GM12892 (cell line): Measurements from ENCODE around the gene CPAMD8.
A peak's percentile ranks its signal among the peaks of the same experiment; 100 is the strongest.

Source experiments
- DNase-seq: peaks from one replicate; pipeline ENCODE4 v3.0.0; 2011; ENCODE audit not compliant: insufficient read length
- FAIRE-seq: peaks from 2 replicates; lab custom pipeline; 2011; peaks lifted over from hg19 to GRCh38; lab: Jason Lieb, UNC
- POLR2A ChIP-seq: IDR thresholded peaks from 2 replicates; pipeline ENCODE4 v1.6.1; 2011; ENCODE audit warnings: low read depth, low read length, control low read depth
- POLR2AphosphoS5 ChIP-seq: IDR thresholded peaks from 2 replicates; pipeline ENCODE4 v1.6.1; 2011; ENCODE audit warnings: low read depth, low read length, control low read depth
- TAF1 ChIP-seq: IDR thresholded peaks from 2 replicates; pipeline ENCODE4 v1.6.1; 2011; ENCODE audit warnings: low read depth, mild to moderate bottlenecking, control low read depth, low read length, borderline replicate concordance

CPAMD8 gene

GRCh38 chr19:16892436-16892835, 134.2 kb downstream of the CPAMD8 start:
- no peak for DNase-seq
- TF ChIP-seq POLR2A: no peak
- TF ChIP-seq TAF1: no peak
- no peak for TF ChIP-seq POLR2AphosphoS5
- FAIRE-seq: no peak

DNA sequence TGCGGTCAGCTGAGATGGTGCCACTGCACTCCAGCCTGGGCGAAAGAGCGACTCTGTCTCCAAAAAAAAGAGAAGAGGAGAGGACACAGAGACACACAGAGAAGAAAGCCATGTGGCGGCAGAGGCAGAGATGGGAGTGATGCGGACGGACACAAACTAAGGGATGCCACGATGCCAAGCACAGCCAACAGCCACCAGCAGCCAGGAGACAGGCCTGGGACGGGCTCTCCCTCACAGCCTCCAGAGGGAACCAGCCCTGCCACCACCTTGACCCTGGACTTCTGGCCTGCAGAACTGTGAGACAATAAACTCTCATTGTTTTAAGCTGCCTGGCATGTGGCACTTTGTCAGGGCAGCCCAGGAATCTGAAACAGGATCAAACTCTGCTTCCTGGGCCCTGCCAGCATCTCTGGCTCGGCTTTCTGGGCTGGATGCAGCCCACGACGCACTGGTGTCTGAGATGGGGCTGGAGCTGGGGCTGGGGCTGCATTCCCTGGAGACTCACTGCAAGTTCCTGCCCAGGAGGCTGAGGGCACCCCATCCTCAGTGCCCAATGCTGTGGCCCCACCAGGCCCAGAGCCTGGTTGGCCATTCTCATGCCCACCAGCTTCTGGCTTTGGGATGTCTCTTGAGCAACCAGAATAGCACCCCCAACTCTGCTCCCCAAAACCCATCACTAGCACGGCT, 134.8 kb downstream of the CPAMD8 start:
- FAIRE-seq: no peak
- TF ChIP-seq POLR2A (no peak), POLR2AphosphoS5 (no peak), TAF1 (no peak)
- no peak for DNase-seq

GRCh38 chr19:16890461-16891184, 136.0 kb downstream of the CPAMD8 start:
- DNase-seq (no peak), FAIRE-seq (no peak)
- no peak for TF ChIP-seq POLR2A
- no peak for TF ChIP-seq POLR2AphosphoS5
- TF ChIP-seq TAF1: no peak

DNA sequence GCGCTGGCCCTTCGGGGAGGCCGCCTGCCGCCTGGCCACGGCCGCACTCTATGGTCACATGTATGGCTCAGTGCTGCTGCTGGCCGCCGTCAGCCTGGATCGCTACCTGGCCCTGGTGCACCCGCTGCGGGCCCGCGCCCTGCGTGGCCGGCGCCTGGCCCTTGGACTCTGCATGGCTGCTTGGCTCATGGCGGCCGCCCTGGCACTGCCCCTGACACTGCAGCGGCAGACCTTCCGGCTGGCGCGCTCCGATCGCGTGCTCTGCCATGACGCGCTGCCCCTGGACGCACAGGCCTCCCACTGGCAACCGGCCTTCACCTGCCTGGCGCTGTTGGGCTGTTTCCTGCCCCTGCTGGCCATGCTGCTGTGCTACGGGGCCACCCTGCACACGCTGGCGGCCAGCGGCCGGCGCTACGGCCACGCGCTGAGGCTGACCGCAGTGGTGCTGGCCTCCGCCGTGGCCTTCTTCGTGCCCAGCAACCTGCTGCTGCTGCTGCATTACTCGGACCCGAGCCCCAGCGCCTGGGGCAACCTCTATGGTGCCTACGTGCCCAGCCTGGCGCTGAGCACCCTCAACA, 136.6 kb downstream of the CPAMD8 start:
- DNase-seq: no peak
- TF ChIP-seq POLR2AphosphoS5: no peak
- no peak for TF ChIP-seq POLR2A
- TF ChIP-seq TAF1: no peak
- FAIRE-seq: no peak

DNA sequence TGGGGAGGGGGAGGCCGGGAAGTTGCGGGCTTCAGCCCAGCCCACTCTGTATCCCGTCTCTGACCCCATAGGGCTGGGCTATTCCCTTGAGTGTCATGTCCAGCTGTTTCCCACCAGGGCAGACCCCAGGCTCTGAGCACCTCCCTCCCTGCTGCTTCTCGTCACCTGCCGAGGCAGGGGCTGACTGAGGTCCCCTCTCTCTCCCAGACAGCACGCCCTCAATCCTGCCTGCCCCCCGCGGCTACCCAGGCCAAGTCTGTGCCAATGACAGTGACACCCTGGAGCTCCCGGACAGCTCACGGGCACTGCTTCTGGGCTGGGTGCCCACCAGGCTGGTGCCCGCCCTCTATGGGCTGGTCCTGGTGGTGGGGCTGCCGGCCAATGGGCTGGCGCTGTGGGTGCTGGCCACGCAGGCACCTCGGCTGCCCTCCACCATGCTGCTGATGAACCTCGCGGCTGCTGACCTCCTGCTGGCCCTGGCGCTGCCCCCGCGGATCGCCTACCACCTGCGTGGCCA, 137.2 kb downstream of the CPAMD8 start:
- DNase-seq: no peak
- TF ChIP-seq POLR2AphosphoS5 (no peak), TAF1 (no peak), POLR2A (no peak)
- no peak for FAIRE-seq

DNA sequence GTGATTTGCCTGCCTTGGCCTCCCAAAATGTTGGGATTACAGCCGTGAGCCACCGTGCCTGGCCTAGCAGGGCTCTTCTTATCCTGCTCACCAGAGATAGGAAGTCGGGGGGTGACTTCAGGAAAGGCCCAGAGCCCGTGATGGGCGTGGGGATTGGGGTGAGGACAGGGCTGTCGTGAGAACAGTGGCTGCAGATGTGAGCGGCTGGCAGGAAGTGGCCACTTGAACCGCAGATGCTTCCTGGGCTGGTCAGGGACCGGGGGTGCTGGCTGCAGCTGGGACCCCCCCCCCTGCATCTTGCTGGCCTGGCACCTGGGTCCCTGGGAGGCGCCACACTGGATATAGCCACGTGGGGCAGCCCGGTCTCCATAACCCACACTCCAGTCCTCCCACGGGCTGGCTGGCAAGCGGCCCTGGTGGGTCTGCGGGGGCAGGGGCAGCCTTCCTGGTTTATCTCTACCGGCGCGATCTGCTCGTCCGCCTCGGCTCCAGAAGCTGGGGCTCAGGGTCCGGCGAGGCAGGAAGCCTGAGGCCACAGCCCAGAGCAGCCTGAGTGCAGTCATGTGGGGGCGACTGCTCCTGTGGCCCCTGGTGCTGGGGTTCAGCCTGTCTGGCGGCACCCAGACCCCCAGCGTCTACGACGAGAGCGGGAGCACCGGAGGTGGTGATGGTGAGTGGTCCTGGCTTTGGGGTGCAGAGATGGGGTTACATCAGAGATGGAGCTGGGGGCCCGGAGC, 137.8 kb downstream of the CPAMD8 start, which contains the start of gene F2RL3:
Gene F2RL3 (plus strand): TSS at position 371 of the 737 bp plus-strand sequence. CDS start 191 bp downstream, at position 562.
- no peak; the same call in 1 of the 2 replicates for TF ChIP-seq POLR2AphosphoS5
- 0 out of 2 replicates have a peak, but pooled peaks have one; percentile 16 for TF ChIP-seq POLR2A
- FAIRE-seq: peak; percentile 54
- peak; percentile 62 for DNase-seq

DNA sequence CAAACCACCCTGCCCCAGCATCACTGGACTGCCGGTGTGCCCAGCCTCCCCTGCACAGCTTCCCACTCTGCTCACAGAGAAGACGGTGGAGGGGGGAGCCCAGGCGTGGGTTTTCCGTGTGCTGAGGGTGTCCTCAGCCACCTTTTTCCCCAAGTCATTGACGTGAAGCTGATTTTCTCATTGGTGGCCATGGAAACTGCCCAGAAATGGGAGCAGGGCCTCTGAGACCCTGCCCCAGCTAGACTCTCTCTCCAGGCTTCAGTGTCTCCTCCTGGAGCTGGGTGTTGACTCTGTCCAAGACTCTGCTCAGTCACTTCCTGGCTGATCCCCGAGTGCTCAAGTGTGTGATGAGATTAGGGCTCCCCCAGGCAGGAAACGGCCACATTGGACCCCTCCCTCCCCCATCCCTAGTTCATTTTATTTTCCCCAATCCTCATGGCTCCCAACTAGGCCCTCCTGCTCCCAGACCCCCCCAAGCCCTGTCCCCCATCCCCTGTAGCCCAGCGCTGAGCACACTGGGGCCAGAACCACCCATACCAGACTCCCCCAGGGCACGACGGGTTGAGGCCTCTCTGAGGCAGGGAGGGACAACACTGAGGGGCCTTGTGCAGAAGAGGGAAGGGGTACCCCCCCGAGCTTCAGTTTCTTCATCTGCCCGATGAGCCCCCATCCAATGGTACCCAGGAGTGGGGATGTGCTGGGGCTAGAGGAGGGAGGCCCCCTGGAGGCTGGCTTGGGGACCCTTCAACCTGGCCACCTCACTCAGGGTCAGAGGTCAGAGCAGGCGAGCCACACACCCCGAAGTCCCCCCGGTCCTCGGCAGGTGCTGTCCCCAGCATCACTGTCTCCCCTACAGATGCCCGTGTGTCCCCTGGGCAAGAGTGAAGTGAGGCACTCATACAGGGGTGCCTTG, 139.0 kb downstream of the CPAMD8 start:
- FAIRE-seq (no peak), DNase-seq (no peak)
- TF ChIP-seq POLR2A (no peak), TAF1 (no peak), POLR2AphosphoS5 (no peak)

DNA sequence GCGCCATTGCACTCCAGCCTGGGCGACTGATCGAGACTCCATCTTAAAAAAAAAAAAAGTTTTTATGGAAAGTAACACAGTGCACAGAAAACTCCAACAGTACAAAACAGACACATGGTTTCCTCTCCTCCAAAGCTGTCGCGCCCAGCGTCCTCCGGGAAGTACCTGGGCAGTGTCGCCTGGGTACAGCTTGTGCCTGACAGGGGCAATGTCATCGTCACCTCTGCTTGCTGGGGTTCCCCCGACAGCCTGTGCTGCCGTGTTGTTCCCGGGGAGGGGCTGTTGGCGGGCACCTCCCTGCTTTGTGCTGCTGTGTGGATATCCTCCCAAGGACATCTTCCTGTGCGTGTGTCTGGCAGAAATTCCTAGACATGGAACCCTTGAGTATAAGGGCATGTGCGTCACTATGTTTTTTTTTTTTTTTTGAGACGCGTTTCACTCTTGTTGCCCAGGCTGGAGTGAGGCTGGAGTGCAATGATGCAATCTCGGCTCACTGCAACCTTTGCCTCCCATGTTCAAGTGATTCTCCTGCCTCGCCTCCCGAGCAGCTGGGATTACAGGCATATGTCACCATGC, 140.2 kb downstream of the CPAMD8 start:
- no peak for DNase-seq
- FAIRE-seq: no peak

GRCh38 chr19:16885166-16885565, 141.4 kb downstream of the CPAMD8 start:
- TF ChIP-seq POLR2AphosphoS5 (no peak), TAF1 (no peak), POLR2A (no peak)
- DNase-seq (no peak), FAIRE-seq (no peak)

More for the DNA sequence above, 140.2 kb downstream of the CPAMD8 start:
- TF ChIP-seq POLR2A (no peak), TAF1 (no peak), POLR2AphosphoS5 (no peak)

- FAIRE-seq: no peak
Observed at GRCh38 chr19:16883522-16883921, 143.1 kb downstream of the CPAMD8 start.

More at GRCh38 chr19:16883522-16883921, 143.1 kb downstream of the CPAMD8 start:
- no peak for TF ChIP-seq POLR2AphosphoS5
- DNase-seq: no peak
